Gastroesophageal sphincter (tissue), 4 donors: ENCODE data around the gene XXYLT1. TPM values are rescaled to one million over a fixed set of nuclear protein-coding genes. Genes with fewer than 3 reads are reported as not detected.

ENCODE experiments used
- ATAC-seq: fragments of 150-250 bp; one replicate; pipeline ENCODE4 v1.9.1; 2016; ENCODE audit warnings: mild to moderate bottlenecking, moderate library complexity
- H3K27ac ChIP-seq, 4 donors: fragments of 200-600 bp; sonication (generic) in 3 of 4; 1 replicate in 3 of 4; 2 replicates in 1 of 4; pipeline ENCODE4 v1.5.1; 2016 to 2019
- H3K27me3 ChIP-seq: fragments of 200-600 bp; sonication (generic); one replicate; pipeline ENCODE4 v1.5.1; 2019
- H3K36me3 ChIP-seq, 2 donors: fragments of 200-600 bp; sonication (generic); one replicate each; pipeline ENCODE4 v1.5.1; 2019; ENCODE audit warnings: control low read depth in 1 of 2
- H3K4me1 ChIP-seq, 3 donors: fragments of 200-600 bp; sonication (generic); 1 replicate in 2 of 3; 2 replicates in 1 of 3; pipeline ENCODE4 v1.5.1; 2016 to 2019; ENCODE audit warnings: control low read depth in 2 of 3
- H3K4me3 ChIP-seq, 2 donors: fragments of 200-600 bp; sonication (generic); one replicate each; pipeline ENCODE4 v1.5.1; 2019; ENCODE audit warnings: mild to moderate bottlenecking in 1 of 2, moderate library complexity in 1 of 2
- H3K9me3 ChIP-seq, 3 donors: fragments of 200-600 bp; sonication (generic); one replicate each; pipeline ENCODE4 v1.5.1; 2017 to 2019; ENCODE audit warnings: control low read depth in 2 of 3
- CTCF ChIP-seq, 4 experiments: fragments of 200-600 bp in 2 of 4; fragments of 450-650 bp in 2 of 4; sonication (generic) in 1 of 4; IDR thresholded peaks; one replicate each; pipeline ENCODE4 v1.5.1; 2017 to 2019; ENCODE audit warnings: antibody characterized with exemption in 4 of 4, mild to moderate bottlenecking in 2 of 4, moderate library complexity in 2 of 4
- EP300 ChIP-seq: sonication (generic); formaldehyde crosslinking; IDR thresholded peaks from one replicate; pipeline ENCODE4 v1.6.1; 2017; ENCODE audit warnings: antibody characterized with exemption, mild to moderate bottlenecking
- POLR2A ChIP-seq, 2 donors: fragments of 450-650 bp; IDR thresholded peaks; one replicate each; pipeline ENCODE4 v1.6.1; 2017; ENCODE audit warnings: antibody characterized with exemption in 2 of 2, mild to moderate bottlenecking in 2 of 2, moderate library complexity in 1 of 2
- POLR2AphosphoS5 ChIP-seq: sonication (generic); formaldehyde crosslinking; IDR thresholded peaks from one replicate; pipeline ENCODE4 v1.6.1; 2017; ENCODE audit warnings: antibody characterized with exemption
- WGBS, 2 donors: methylation state at CpG; one replicate each; pipeline ENCODE4 v1.1.5; 2018; ENCODE audit warnings: low coverage in 1 of 2; 5-methylcytosine and 5-hydroxymethylcytosine counted together
- total RNA-seq, 4 donors: library from RNA; depleted of rRNA; stranded (reverse); fragments of >200 nt; gene quantifications; one replicate each; pipeline ENCODE4 v1.1.0, GENCODE V29; 2016

XXYLT1 gene
- total RNA-seq, 4 donors from 2014 or later = 10.1 to 14.0 (median 12.5) TPM

DNA sequence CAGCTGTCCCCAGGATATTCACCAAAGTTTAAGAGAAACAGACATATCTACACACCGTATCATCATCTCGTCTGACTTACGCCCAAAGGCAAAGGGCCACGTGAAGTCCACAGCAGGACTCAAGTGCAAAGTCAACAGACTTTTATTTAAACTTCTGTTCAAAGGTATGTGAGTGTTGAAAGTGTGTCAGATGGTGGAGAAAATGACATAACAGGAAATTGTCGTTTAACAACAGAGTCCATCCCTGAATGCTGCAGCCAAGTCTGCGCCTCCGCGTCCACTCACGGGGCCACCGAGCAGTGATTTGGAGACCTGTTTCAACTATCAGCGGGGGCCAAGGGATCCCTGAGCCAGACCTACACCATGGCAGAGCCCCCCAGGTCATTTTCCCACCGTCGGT, 165.6 kb downstream of the XXYLT1 start:
- TF ChIP-seq EP300 = no peak
- TF ChIP-seq POLR2AphosphoS5 = no peak
- TF ChIP-seq CTCF (IDR thresholded peaks at IDR 0.05) = no peak
- no peak for TF ChIP-seq POLR2A (IDR thresholded peaks at IDR 0.05)
- Histone ChIP-seq H3K27me3 (no peaks in the 10 kb centered on the region), H3K4me3 (no peak overlapping the region), H3K4me1 (peaks cover 0 to 16% (median 4%) of the 10 kb centered on the region in 3 donors), H3K36me3 (no peaks in the 10 kb centered on the region), H3K27ac (no peak overlapping the region), H3K9me3 (no peaks in the 10 kb centered on the region)
- 85 to 86% methylated on average over 5 to 13 of the region's 13 CpGs for WGBS, 2 donors
- ATAC-seq = no peak

DNA sequence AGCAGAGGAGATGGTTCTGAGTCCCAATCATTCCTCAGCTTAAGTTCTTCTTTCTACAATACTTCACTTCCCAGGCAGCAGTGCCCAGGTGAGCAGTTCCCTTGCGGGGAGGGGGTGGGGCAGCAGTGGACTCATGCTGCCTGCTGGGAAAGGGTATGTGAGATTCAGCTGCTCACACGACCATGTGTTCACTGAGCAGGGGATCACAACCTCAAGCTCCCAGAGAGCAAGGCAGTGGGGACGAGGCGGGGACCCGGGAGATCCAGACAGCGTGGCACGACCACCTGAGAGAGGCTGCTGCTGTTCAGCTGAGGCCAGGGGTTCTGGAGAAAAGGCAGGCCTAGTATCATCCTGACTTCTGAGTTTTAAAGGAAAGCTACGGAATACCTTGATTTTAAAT, 166.6 kb downstream of the XXYLT1 start:
- no peak overlapping the region for H3K27ac ChIP-seq
- WGBS, 2 donors = 86 to 89% methylated on average over 4 to 5 of the region's 8 CpGs
- ATAC-seq = no peak
- TF ChIP-seq EP300 (no peak), CTCF (IDR thresholded peaks at IDR 0.05) (no peak), POLR2AphosphoS5 (no peak), POLR2A (IDR thresholded peaks at IDR 0.05) (no peak)
- H3K27me3 ChIP-seq = no peaks in the 10 kb centered on the region
- H3K4me1 ChIP-seq = peaks cover 0 to 16% (median 4%) of the 10 kb centered on the region in 3 donors
- no peak overlapping the region for H3K4me3 ChIP-seq
- H3K9me3 ChIP-seq = no peaks in the 10 kb centered on the region
- H3K36me3 ChIP-seq = no peaks in the 10 kb centered on the region

- TF ChIP-seq EP300 (no peak), POLR2A (IDR thresholded peaks at IDR 0.05) (no peak), POLR2AphosphoS5 (no peak), CTCF (IDR thresholded peaks at IDR 0.05) (no peak)
- Histone ChIP-seq H3K36me3 (no peaks in the 10 kb centered on the region), H3K27me3 (no peaks in the 10 kb centered on the region), H3K9me3 (no peaks in the 10 kb centered on the region), H3K4me3 (no peak overlapping the region), H3K4me1 (peaks cover 0 to 16% (median 4%) of the 10 kb centered on the region in 3 donors), H3K27ac (no peak overlapping the region)
- 84 to 87% methylated on average over 2 of the region's 2 CpGs for WGBS, 2 donors
- no peak for ATAC-seq
Observed at GRCh38 chr3:195103623-195104022, 167.3 kb downstream of the XXYLT1 start.

GRCh38 chr3:195102609-195103467, 168.1 kb downstream of the XXYLT1 start:
- H3K27ac ChIP-seq = peak overlapping the region in 1 of 4 donors; percentile 2
- WGBS, 2 donors = 33 to 57% methylated on average over 9 to 17 of the region's 32 CpGs
- no peaks in the 10 kb centered on the region for H3K9me3 ChIP-seq
- peaks cover 0 to 16% (median 4%) of the 10 kb centered on the region in 3 donors for H3K4me1 ChIP-seq
- H3K27me3 ChIP-seq = no peaks in the 10 kb centered on the region
- TF ChIP-seq POLR2AphosphoS5 = peak; percentile 22
- no peak for TF ChIP-seq CTCF (IDR thresholded peaks at IDR 0.05)
- ATAC-seq = no peak
- H3K36me3 ChIP-seq = no peaks in the 10 kb centered on the region
- H3K4me3 ChIP-seq = no peak overlapping the region
